GM23338 (cell line): ENCODE results near the gene WDSUB1. TPM values are rescaled to one million over a fixed set of nuclear protein-coding genes. Genes with fewer than 3 reads are reported as not detected.

ENCODE experiments used
- ATAC-seq: fragments of 200-7000 bp; cut with Tn5 transposase; 3 replicates; pipeline ENCODE4 v1.9.1; 2020
- DNase-seq: peaks from one replicate; pipeline ENCODE4 v3.0.0-alpha.2; 2015; ENCODE audit warnings: low spot score
- H2AFZ ChIP-seq: fragments of 200-600 bp; sonication (generic); 2 replicates; pipeline ENCODE4 v1.8.0; 2016; ENCODE audit warnings: antibody characterized with exemption, mild to moderate bottlenecking, moderate library complexity
- H3F3A ChIP-seq: fragments of 200-600 bp; sonication (generic); replicated peaks from 2 replicates; pipeline ENCODE4 v1.8.0; 2017; ENCODE audit warnings: antibody characterized with exemption, mixed run types, low read depth
- H3K27ac ChIP-seq: fragments of 200-600 bp; sonication (generic); 2 replicates; pipeline ENCODE4 v1.6.1; 2016; ENCODE audit warnings: low read depth
- H3K27me3 ChIP-seq: fragments of 200-600 bp; sonication (generic); 2 replicates; pipeline ENCODE4 v1.8.0; 2016; ENCODE audit warnings: mild to moderate bottlenecking, mixed run types, moderate library complexity; ENCODE audit not compliant: insufficient read depth
- H3K36me3 ChIP-seq: fragments of 200-600 bp; sonication (generic); 2 replicates; pipeline ENCODE4 v1.8.0; 2016; ENCODE audit warnings: mild to moderate bottlenecking; ENCODE audit not compliant: insufficient read depth
- H3K4me1 ChIP-seq: fragments of 200-600 bp; sonication (generic); 2 replicates; pipeline ENCODE4 v1.8.0; 2016; ENCODE audit warnings: mild to moderate bottlenecking, moderate library complexity; ENCODE audit not compliant: insufficient read depth
- H3K4me2 ChIP-seq: fragments of 200-600 bp; sonication (generic); 2 replicates; pipeline ENCODE4 v1.7.1; 2017; ENCODE audit warnings: mixed run types
- H3K4me3 ChIP-seq: fragments of 200-600 bp; sonication (generic); 2 replicates; pipeline ENCODE4 v1.6.1; 2016; ENCODE audit warnings: mixed run types
- H3K79me2 ChIP-seq: fragments of 200-600 bp; sonication (generic); replicated peaks from 2 replicates; pipeline ENCODE4 v1.8.0; 2017; ENCODE audit warnings: mild to moderate bottlenecking; ENCODE audit not compliant: insufficient read depth
- H3K9me2 ChIP-seq: fragments of 200-600 bp; sonication (generic); 2 replicates; pipeline ENCODE4 v1.8.0; 2017; ENCODE audit not compliant: insufficient read depth
- H4K20me1 ChIP-seq: fragments of 200-600 bp; sonication (generic); replicated peaks from 2 replicates; pipeline ENCODE4 v1.8.0; 2017; ENCODE audit warnings: mild to moderate bottlenecking; ENCODE audit not compliant: insufficient read depth
- H3K27ac Mint-ChIP-seq: 2 replicates; pipeline ENCODE4 v1.8.0; 2020; ENCODE audit warnings: inconsistent platforms, mild to moderate bottlenecking, moderate library complexity, mixed read lengths
- H3K27me3 Mint-ChIP-seq: 3 replicates; pipeline ENCODE4 v1.8.0; 2022; ENCODE audit warnings: low read depth, mild to moderate bottlenecking, moderate library complexity, mixed read lengths, inconsistent platforms; ENCODE audit not compliant: insufficient read depth, poor library complexity
- H3K36me3 Mint-ChIP-seq: 3 replicates; pipeline ENCODE4 v1.8.0; 2021; ENCODE audit warnings: low read depth, mild to moderate bottlenecking, inconsistent platforms, moderate library complexity, mixed read lengths
- H3K4me1 Mint-ChIP-seq: 3 replicates; pipeline ENCODE4 v1.8.0; 2020; ENCODE audit warnings: mild to moderate bottlenecking, inconsistent platforms, mixed read lengths
- H3K4me3 Mint-ChIP-seq: 3 replicates; pipeline ENCODE4 v1.8.0; 2021; ENCODE audit warnings: moderate library complexity, mild to moderate bottlenecking, inconsistent platforms, mixed read lengths
- H3K9me3 Mint-ChIP-seq: 3 replicates; pipeline ENCODE4 v1.8.0; 2020; ENCODE audit warnings: moderate library complexity, mild to moderate bottlenecking, inconsistent platforms, mixed read lengths
- ETS1 ChIP-seq: IDR thresholded peaks from 2 replicates; pipeline ENCODE4 v1.6.1; 2016; ENCODE audit warnings: antibody characterized with exemption
- JUNB ChIP-seq: IDR thresholded peaks from one replicate; pipeline ENCODE4 v1.6.1; 2016; ENCODE audit warnings: antibody characterized with exemption; ENCODE audit not compliant: unreplicated experiment
- REST ChIP-seq: IDR thresholded peaks from one replicate; pipeline ENCODE4 v1.6.1; 2018; ENCODE audit warnings: antibody characterized with exemption; ENCODE audit not compliant: unreplicated experiment
- ZNF331 ChIP-seq: fragments of 250-450 bp; sonication (Bioruptor Pico); IDR thresholded peaks from 2 replicates; pipeline ENCODE4 v1.5.0; 2020; ENCODE audit warnings: low read depth, mild to moderate bottlenecking, moderate library complexity
- ZNF462 ChIP-seq: fragments of 250-450 bp; sonication (Bioruptor Pico); IDR thresholded peaks from 2 replicates; pipeline ENCODE4 v1.5.0; 2020; ENCODE audit warnings: mild to moderate bottlenecking, moderate library complexity
- polyA plus RNA-seq: library from polyadenylated mRNA; unstranded; fragments of >200 nt; fragmentation: Nextera tagmentation; extraction: Ambion mirVana; gene quantifications from 2 replicates; pipeline ENCODE4 v1.2.1, GENCODE V29; 2016
- total RNA-seq: library from RNA; depleted of rRNA; stranded (reverse); fragments of >200 nt; shearing (Covaris generic); gene quantifications from 2 replicates; pipeline ENCODE4 v1.2.3, GENCODE V29; 2014

The WDSUB1 gene
- total and polyA plus RNA-seq, 2 experiments from 2014 or later: 9.9 to 12.2 TPM

- no peak for TF ChIP-seq ZNF462 (CRISPR knock-in tag)
These were observed 14.3 kb downstream of the WDSUB1 start (continued) for GRCh38 chr2:159272156-159272555.

- Histone ChIP-seq H3K27me3 (no peaks in the 10 kb centered on the region), H3K36me3 (peaks cover 4% of the 10 kb centered on the region; the same call in 1 of the 2 replicates), H3F3A (no peaks in the 10 kb centered on the region), H3K4me1 (no peaks in the 10 kb centered on the region), H3K27ac (no peak overlapping the region), H2AFZ (no peak overlapping the region), H3K9me2 (no peaks in the 10 kb centered on the region), H4K20me1 (no peaks in the 10 kb centered on the region), H3K79me2 (no peaks in the 10 kb centered on the region), H3K4me2 (no peak overlapping the region), H3K4me3 (no peak overlapping the region)
- Mint-ChIP-seq H3K27ac (no peak overlapping the region), H3K9me3 (no peaks in the 10 kb centered on the region; the same call in 2 of the 3 replicates), H3K27me3 (peaks cover 3% of the 10 kb centered on the region), H3K36me3 (peaks cover 7% of the 10 kb centered on the region; the same call in 2 of the 3 replicates), H3K4me3 (no peak overlapping the region), H3K4me1 (peaks cover 4% of the 10 kb centered on the region; the same call in 2 of the 3 replicates)
- DNase-seq (no peak), ATAC-seq (no peak)
- TF ChIP-seq ZNF331 (CRISPR knock-in tag) (no peak), ETS1 (no peak), REST (no peak), JUNB (no peak)
These were observed 15.6 kb downstream of the WDSUB1 start for GRCh38 chr2:159270744-159271379.
